ENCODE data around the gene GULP1. TPM values are rescaled to one million over a fixed set of nuclear protein-coding genes. Genes with fewer than 3 reads are reported as not detected.

Gene GULP1
- total and polyA plus RNA-seq, 10 of the 15 experiments (the other 5 are each of a cell fraction or from before 2014, with no cell fraction given) = 0.02 to 1.3 (median 0.15) TPM; not detected in 5

GRCh38 chr2:188570370-188570769, 278.7 kb downstream of the GULP1 start:
- BruUV-seq (replicated peaks) = no TSS peak
- ATAC-seq = no peak
- Histone ChIP-seq H3K9me3 (replicated peaks; ENCODE audit: control insufficient read depth, insufficient read depth, low read length) (no peaks in the 10 kb centered on the region), H3K4me3 (no peak overlapping the region), H3K9ac (ENCODE audit: control insufficient read depth, insufficient read depth, low read length) (no peak overlapping the region), H4K20me1 (ENCODE audit: control insufficient read depth, insufficient read depth) (no peaks in the 10 kb centered on the region), H3K4me1 (ENCODE audit: control insufficient read depth, insufficient read depth, low read length) (no peaks in the 10 kb centered on the region), H3K27me3 (replicated peaks in 1 of 2; ENCODE audit: control insufficient read depth in 2 of 2, insufficient read depth in 2 of 2, low read length in 1 of 2) (no peaks in the 10 kb centered on the region), H3K4me2 (ENCODE audit: control insufficient read depth, insufficient read depth) (no peak overlapping the region), H2AFZ (ENCODE audit: control insufficient read depth, low read depth, low read length) (no peak overlapping the region), H3K79me2 (ENCODE audit: control insufficient read depth, insufficient read depth, low read length) (no peaks in the 10 kb centered on the region), H3K27ac (ENCODE audit: control insufficient read depth, insufficient read depth) (no peak overlapping the region), H3K36me3 (ENCODE audit: control insufficient read depth in 2 of 2, insufficient read depth in 2 of 2, low read length in 1 of 2) (no peaks in the 10 kb centered on the region)
- TF ChIP-seq TCF12 (IDR thresholded peaks at IDR 0.05; ENCODE audit: low read depth, low read length) (no peak), IKZF1 (conservative IDR thresholded peaks at IDR 0.05) (no peak), GABPA (IDR thresholded peaks at IDR 0.05; ENCODE audit: low read depth) (no peak), NR2F1 (conservative IDR thresholded peaks at IDR 0.05) (no peak), IKZF2 (IDR thresholded peaks at IDR 0.05) (no peak), MYB (IDR thresholded peaks at IDR 0.05; ENCODE audit: borderline replicate concordance, low read depth, low read length) (no peak), SP1 (IDR thresholded peaks at IDR 0.05; ENCODE audit: low read depth, low read length) (no peak), EP300 (IDR thresholded peaks at IDR 0.05; ENCODE audit: borderline replicate concordance in 1 of 2, control insufficient read depth in 1 of 2, low read depth in 2 of 2, low read length in 2 of 2) (no peak), TAF1 (IDR thresholded peaks at IDR 0.05; ENCODE audit: borderline replicate concordance, low read depth, low read length) (no peak), RCOR1 (conservative IDR thresholded peaks at IDR 0.05; ENCODE audit: low read depth, low read length) (no peak), JUNB (IDR thresholded peaks at IDR 0.05) (no peak)
- in situ Hi-C loops (cut with MboI) (no loop called here), intact Hi-C loops (cut with micrococcal nuclease; ENCODE audit: unreplicated experiment) (no loop called here)
- POLR2A ChIA-PET = no interaction called here
- 0% methylated on average over 1 of the region's 1 CpG for WGBS (ENCODE audit: insufficient coverage, insufficient replicate concordance, low lambda C conversion rate, missing lambda C conversion rate)
- SMC1A ChIA-PET (ENCODE audit: uncharacterized antibody, unreplicated experiment) = no interaction called here
- DNase-seq (ENCODE audit: low read depth, low spot score) = no peak
- CTCF ChIA-PET = no interaction called here
- FAIRE-seq = no peak
- RAD21 ChIA-PET (ENCODE audit: unreplicated experiment) = no interaction called here
